H1 (cell line): ENCODE data around the gene MAP4. TPM values are rescaled to one million over a fixed set of nuclear protein-coding genes. Genes with fewer than 3 reads are reported as not detected.

Experiments used
- CTCF ChIA-PET: fragments of 300-600 bp; sonication (Branson Sonifier 250); formaldehyde crosslinking; loops from one replicate; lab custom pipeline; 2021; ENCODE audit not compliant: partially characterized antibody; lab: Charles Lee
- POLR2A ChIA-PET: fragments of 300-600 bp; sonication (Branson Sonifier 250); formaldehyde crosslinking; loops from one replicate; lab custom pipeline; 2021; ENCODE audit warnings: inconsistent platforms; ENCODE audit not compliant: partially characterized antibody; lab: Charles Lee
- DNase-seq, 2 experiments: peaks; one replicate each; pipeline versions ENCODE4 v3.0.0 to v3.0.0-alpha.2; 2010 to 2022; ENCODE audit warnings: low spot score in 2 of 2, low read depth in 1 of 2, mixed read lengths in 1 of 2
- FAIRE-seq: peaks from 2 replicates; lab custom pipeline; 2011; peaks lifted over from hg19 to GRCh38; lab: Jason Lieb, UNC
- H2AFZ ChIP-seq: 2 replicates; pipeline ENCODE4 v1.8.1; 2012; ENCODE audit warnings: low read length, inconsistent platforms
- H2AK5ac ChIP-seq: 2 replicates; pipeline ENCODE4 v1.6.1; 2013; ENCODE audit warnings: low read depth, low read length
- H2BK120ac ChIP-seq: replicated peaks from 2 replicates; pipeline ENCODE3; 2013; ENCODE audit warnings: low read depth, low read length, inconsistent platforms
- H2BK12ac ChIP-seq: 2 replicates; pipeline ENCODE4 v1.6.1; 2013; ENCODE audit warnings: low read depth, low read length
- H2BK15ac ChIP-seq: 2 replicates; pipeline ENCODE4 v1.6.1; 2013; ENCODE audit warnings: low read length
- H2BK20ac ChIP-seq: 2 replicates; pipeline ENCODE4 v1.6.1; 2013; ENCODE audit warnings: low read length
- H2BK5ac ChIP-seq: 2 replicates; pipeline ENCODE4 v1.6.1; 2013; ENCODE audit warnings: low read depth, low read length
- H3K14ac ChIP-seq: 2 replicates; pipeline ENCODE4 v1.6.1; 2013; ENCODE audit warnings: inconsistent platforms; ENCODE audit not compliant: insufficient read length
- H3K18ac ChIP-seq: 2 replicates; pipeline ENCODE4 v1.6.1; 2013; ENCODE audit warnings: low read length; ENCODE audit errors: extremely low read depth
- H3K23ac ChIP-seq: 2 replicates; pipeline ENCODE4 v1.6.1; 2013; ENCODE audit warnings: inconsistent platforms; ENCODE audit not compliant: insufficient read length
- H3K23me2 ChIP-seq: 2 replicates; pipeline ENCODE4 v1.6.1; 2013; ENCODE audit warnings: low read depth, low read length
- H3K27ac ChIP-seq: 2 replicates; pipeline ENCODE4 v1.6.1; 2011; ENCODE audit warnings: low read depth, low read length, inconsistent platforms
- H3K27me3 ChIP-seq, 4 experiments: replicated peaks in 1 of 4; 1 replicate in 1 of 4; 2 replicates in 3 of 4; pipeline versions ENCODE4 v1.6.1 to v1.8.1; 2011 to 2013; ENCODE audit warnings: low read length in 3 of 4, mild to moderate bottlenecking in 3 of 4, inconsistent platforms in 2 of 4, mixed read lengths in 2 of 4, moderate library complexity in 1 of 4; ENCODE audit not compliant: control insufficient read depth in 3 of 4, insufficient read depth in 3 of 4; ENCODE audit errors: extremely low read depth in 1 of 4
- H3K36me3 ChIP-seq, 4 experiments: 2 replicates each; pipeline versions ENCODE4 v1.6.1 to v1.8.1; 2011 to 2013; ENCODE audit warnings: mild to moderate bottlenecking in 4 of 4, low read length in 3 of 4, moderate library complexity in 2 of 4, control low read depth in 1 of 4, inconsistent platforms in 1 of 4; ENCODE audit not compliant: insufficient read depth in 4 of 4, control insufficient read depth in 2 of 4
- H3K4ac ChIP-seq: replicated peaks from 2 replicates; pipeline ENCODE3; 2013; ENCODE audit warnings: low read length, low read depth, mixed read lengths, inconsistent platforms; ENCODE audit not compliant: insufficient read length
- H3K4me1 ChIP-seq, 4 experiments: replicated peaks in 1 of 4; 1 replicate in 1 of 4; 2 replicates in 3 of 4; pipeline versions ENCODE4 v1.6.1 to v1.8.1; 2011 to 2013; ENCODE audit warnings: low read length in 3 of 4, inconsistent platforms in 2 of 4, mixed read lengths in 1 of 4; ENCODE audit not compliant: insufficient read depth in 4 of 4, control insufficient read depth in 3 of 4
- H3K4me2 ChIP-seq, 2 experiments: 2 replicates each; pipeline versions ENCODE4 v1.6.1 to v1.8.1; 2011 to 2013; ENCODE audit warnings: low read depth in 2 of 2, low read length in 2 of 2, control low read depth in 1 of 2, inconsistent platforms in 1 of 2, mild to moderate bottlenecking in 1 of 2; ENCODE audit not compliant: insufficient read depth in 1 of 2
- H3K4me3 ChIP-seq, 4 experiments: fragments of 200-600, 300-600 bp in 1 of 4; sonication (generic), shearing (Covaris generic), sonication (Bioruptor Twin) in 1 of 4; 2 replicates each; pipeline versions ENCODE4 v1.5.1 to v1.8.1; 2011 to 2016; ENCODE audit warnings: low read length in 4 of 4, low read depth in 3 of 4, control low read depth in 2 of 4, inconsistent platforms in 2 of 4, mild to moderate bottlenecking in 2 of 4, mixed read lengths in 1 of 4, moderate library complexity in 1 of 4; ENCODE audit not compliant: insufficient read depth in 2 of 4; ENCODE audit errors: extremely low read depth in 1 of 4
- H3K56ac ChIP-seq: replicated peaks from 2 replicates; pipeline ENCODE3; 2013; ENCODE audit warnings: low read depth, mild to moderate bottlenecking, mixed read lengths, low read length, inconsistent platforms; ENCODE audit not compliant: insufficient read length
- H3K79me1 ChIP-seq: 2 replicates; pipeline ENCODE4 v1.6.1; 2013; ENCODE audit warnings: low read depth, low read length, control low read depth
- H3K79me2 ChIP-seq, 2 experiments: 2 replicates each; pipeline versions ENCODE4 v1.6.1 to v1.8.1; 2012 to 2013; ENCODE audit warnings: low read length in 2 of 2, mild to moderate bottlenecking in 2 of 2, inconsistent platforms in 1 of 2; ENCODE audit not compliant: insufficient read depth in 2 of 2, control insufficient read depth in 1 of 2
- H3K9ac ChIP-seq, 4 experiments: replicated peaks in 1 of 4; 1 replicate in 1 of 4; 2 replicates in 3 of 4; pipeline versions ENCODE4 v1.6.1 to v1.8.1; 2011 to 2013; ENCODE audit warnings: low read depth in 3 of 4, low read length in 3 of 4, control low read depth in 2 of 4, mild to moderate bottlenecking in 2 of 4, moderate library complexity in 2 of 4, inconsistent platforms in 1 of 4; ENCODE audit errors: extremely low read depth in 1 of 4
- H3K9me3 ChIP-seq, 2 experiments: 2 replicates each; pipeline versions ENCODE4 v1.6.1 to v1.8.1; 2012 to 2013; ENCODE audit warnings: mild to moderate bottlenecking in 2 of 2, moderate library complexity in 2 of 2, control low read depth in 1 of 2, inconsistent platforms in 1 of 2, low read depth in 1 of 2, low read length in 1 of 2, mixed read lengths in 1 of 2; ENCODE audit not compliant: insufficient read depth in 2 of 2
- H4K20me1 ChIP-seq, 2 experiments: replicated peaks in 1 of 2; 2 replicates each; pipeline versions ENCODE3 to v1.8.1; 2011 to 2013; ENCODE audit warnings: inconsistent platforms in 2 of 2, low read length in 2 of 2, mild to moderate bottlenecking in 1 of 2; ENCODE audit not compliant: insufficient read depth in 2 of 2, control insufficient read depth in 1 of 2
- H4K5ac ChIP-seq: 2 replicates; pipeline ENCODE4 v1.6.1; 2013; ENCODE audit warnings: low read length, low read depth, mixed read lengths, inconsistent platforms; ENCODE audit not compliant: insufficient read length
- H4K8ac ChIP-seq: 2 replicates; pipeline ENCODE4 v1.8.0; 2013; ENCODE audit warnings: mild to moderate bottlenecking, moderate library complexity, low read length, inconsistent platforms; ENCODE audit not compliant: insufficient read depth; ENCODE audit errors: extremely low read depth
- H4K91ac ChIP-seq: replicated peaks from 2 replicates; pipeline ENCODE3; 2013; ENCODE audit warnings: low read length, mixed read lengths, inconsistent platforms; ENCODE audit not compliant: insufficient read length
- ATF2 ChIP-seq: IDR thresholded peaks from 2 replicates; pipeline ENCODE4 v1.6.1; 2012; ENCODE audit warnings: low read length, inconsistent platforms
- ATF3 ChIP-seq: IDR thresholded peaks from 2 replicates; pipeline ENCODE4 v1.6.1; 2011; ENCODE audit warnings: low read depth, mild to moderate bottlenecking, low read length; ENCODE audit not compliant: insufficient read depth
- CBX8 ChIP-seq: fragments of 300-800, 300-1000 bp; sonication (generic); IDR thresholded peaks from 2 replicates; pipeline ENCODE4 v1.7.1; 2016; ENCODE audit warnings: low read depth, low read length, borderline replicate concordance
- HDAC2 ChIP-seq, 2 experiments: fragments of 300-600 bp in 1 of 2; sonication (generic) in 1 of 2; IDR thresholded peaks; 2 replicates each; pipeline ENCODE4 v1.6.1; 2011 to 2012; ENCODE audit warnings: low read depth in 2 of 2, low read length in 2 of 2, mild to moderate bottlenecking in 2 of 2, moderate library complexity in 2 of 2, borderline replicate concordance in 1 of 2, inconsistent platforms in 1 of 2
- KDM4A ChIP-seq: IDR thresholded peaks from one replicate; pipeline ENCODE4 v1.7.1; 2012; ENCODE audit warnings: low read depth, mild to moderate bottlenecking, moderate library complexity, low read length, inconsistent platforms; ENCODE audit not compliant: severe bottlenecking
- KDM5A ChIP-seq: fragments of 200-600 bp; IDR thresholded peaks from 2 replicates; pipeline ENCODE4 v1.7.1; 2012; ENCODE audit warnings: mild to moderate bottlenecking, low read length, inconsistent platforms, mixed read lengths
- SUZ12 ChIP-seq: fragments of 200-600 bp; sonication (generic); IDR thresholded peaks from 2 replicates; pipeline ENCODE4 v1.6.1; 2012; ENCODE audit warnings: mild to moderate bottlenecking, inconsistent platforms, low read length, moderate library complexity, mixed read lengths
- TAF7 ChIP-seq: optimal IDR thresholded peaks from 2 replicates; pipeline ENCODE3; 2011; ENCODE audit warnings: low read depth, mild to moderate bottlenecking, inconsistent platforms, low read length, moderate library complexity, borderline replicate concordance
- WGBS, 2 experiments: shearing (Covaris generic) in 1 of 2; methylation state at CpG; one replicate each; pipeline versions ENCODE4 v1.1.6 to v1.1.7; 2013 to 2015; ENCODE audit warnings: low lambda C conversion rate in 2 of 2, mixed read lengths in 2 of 2, inconsistent platforms in 1 of 2, low coverage in 1 of 2, missing lambda C conversion rate in 1 of 2; ENCODE audit not compliant: insufficient replicate concordance in 2 of 2, insufficient coverage in 1 of 2, insufficient read length in 1 of 2; ENCODE audit errors: extremely low coverage in 1 of 2, missing lambda C conversion rate in 1 of 2; 5-methylcytosine and 5-hydroxymethylcytosine counted together
- polyA plus RNA-seq, 7 experiments: library from polyadenylated mRNA; depleted of rRNA in 3 of 7; stranded (reverse) in 5 of 7; unstranded in 2 of 7; fragments of >200 nt in 5 of 7; fragments of 200-250 nt in 2 of 7; gene quantifications; 1 replicate in 5 of 7; 2 replicates in 1 of 7; 4 replicates in 1 of 7; pipeline versions ENCODE4 v1.2.1 to v1.2.3, GENCODE V29; 2011 to 2013; ENCODE audit warnings: missing spikeins in 2 of 7, mixed read lengths in 2 of 7
- total RNA-seq: library from RNA; stranded (reverse); fragmentation: NEBNext Ultra II Directional; extraction: Animal tissue kit (Norgen Biotek cat#: 25700); gene quantifications from 2 replicates; pipeline ENCODE4 v1.2.1, GENCODE V29; 2021

The MAP4 gene
- total and polyA plus RNA-seq, 2 of the 8 experiments (the other 6 are each of a cell fraction or from before 2014, with no cell fraction given) = 67.0 to 179 TPM

- ChIA-PET POLR2A (interaction anchor here (0.7 to 1.3 kb wide), 2 partner anchors 71 to 234 kb away, joined by 3 read pairs; partner anchors contain the start of gene SMARCC1), CTCF (interaction anchor here (1.0 to 2.1 kb wide), 2 partner anchors 21 to 136 kb away, joined by 4 to 6 read pairs; no protein-coding TSS in a partner anchor)
- no peak overlapping the region for H3K56ac ChIP-seq
- H3K27ac ChIP-seq = no peak overlapping the region
- no peak overlapping the region for H3K4me2 ChIP-seq
- H4K20me1 ChIP-seq = peaks cover 2 to 9% of the 10 kb centered on the region in 2 experiments
- no peak overlapping the region for H2AFZ ChIP-seq
- H3K79me2 ChIP-seq = peaks cover 0 to 81% of the 10 kb centered on the region in 2 experiments; a peak in 2 of 4 replicates
- no peak overlapping the region for H4K5ac ChIP-seq
- no peaks in the 10 kb centered on the region for H3K36me3 ChIP-seq
- peaks cover 0 to 7% (median 5%) of the 10 kb centered on the region in 4 experiments; a peak in 5 of 7 replicates for H3K4me1 ChIP-seq
- no peak for FAIRE-seq
- no peak overlapping the region; a peak in 1 of 7 replicates for H3K9ac ChIP-seq
- H3K79me1 ChIP-seq = peaks cover 10% of the 10 kb centered on the region
- no peak overlapping the region for H3K4ac ChIP-seq
- H4K8ac ChIP-seq = no peak overlapping the region
- no peak overlapping the region for H2AK5ac ChIP-seq
- H3K4me3 ChIP-seq = no peak overlapping the region
- no peak overlapping the region for H3K14ac ChIP-seq
- H2BK15ac ChIP-seq = no peak overlapping the region
- no peak overlapping the region for H2BK120ac ChIP-seq
- no peak overlapping the region for H2BK12ac ChIP-seq
- H3K18ac ChIP-seq = no peak overlapping the region
- no peak overlapping the region for H4K91ac ChIP-seq
- no peak overlapping the region for H2BK20ac ChIP-seq
- 96% methylated on average over 3 of the region's 3 CpGs; no CpG with 5 or more reads in 1 of the 2 experiments for WGBS, 2 experiments
- no peak overlapping the region for H3K23ac ChIP-seq
- no peaks in the 10 kb centered on the region for H3K23me2 ChIP-seq
- H2BK5ac ChIP-seq = no peak overlapping the region
- no peaks in the 10 kb centered on the region for H3K27me3 ChIP-seq
- DNase-seq = no peak
- H3K9me3 ChIP-seq = no peaks in the 10 kb centered on the region
- no peak for TF ChIP-seq KDM5A
- no peak for TF ChIP-seq SUZ12
- no peak for TF ChIP-seq HDAC2 (IDR thresholded peaks at IDR 0.05; ENCODE audit: borderline replicate concordance in 1 of 2, low read depth in 2 of 2, low read length in 2 of 2)
- no peak for TF ChIP-seq ATF2
- no peak for TF ChIP-seq CBX8
- TF ChIP-seq KDM4A = no peak
- TF ChIP-seq ATF3 = no peak
- TF ChIP-seq TAF7 = no peak
Measured at GRCh38 chr3:48015431-48016180, 610 bp downstream of the MAP4 start.
